Astrocyte of the spinal cord (primary cell): ENCODE data around the gene LHX2.

Experiments
- DNase-seq: peaks from one replicate; pipeline ENCODE4 v3.0.0; 2011; ENCODE audit warnings: low read depth, low spot score
- H3K4me3 ChIP-seq: 2 replicates; pipeline ENCODE4 v1.5.1; 2011; ENCODE audit warnings: low read depth, mild to moderate bottlenecking, low read length, moderate library complexity
- in situ Hi-C: cut with HindIII; loops from 2 replicates; pipeline ENCODE4 v1.10.0; 2017; ENCODE audit warnings: low sequenced_read_pairs
- TF ChIP-seq, protein P1 (sequence below): IDR thresholded peaks from 2 replicates; pipeline ENCODE4 v1.5.1; 2012; ENCODE audit warnings: low read depth, mild to moderate bottlenecking, low read length, inconsistent platforms

Gene LHX2

DNA sequence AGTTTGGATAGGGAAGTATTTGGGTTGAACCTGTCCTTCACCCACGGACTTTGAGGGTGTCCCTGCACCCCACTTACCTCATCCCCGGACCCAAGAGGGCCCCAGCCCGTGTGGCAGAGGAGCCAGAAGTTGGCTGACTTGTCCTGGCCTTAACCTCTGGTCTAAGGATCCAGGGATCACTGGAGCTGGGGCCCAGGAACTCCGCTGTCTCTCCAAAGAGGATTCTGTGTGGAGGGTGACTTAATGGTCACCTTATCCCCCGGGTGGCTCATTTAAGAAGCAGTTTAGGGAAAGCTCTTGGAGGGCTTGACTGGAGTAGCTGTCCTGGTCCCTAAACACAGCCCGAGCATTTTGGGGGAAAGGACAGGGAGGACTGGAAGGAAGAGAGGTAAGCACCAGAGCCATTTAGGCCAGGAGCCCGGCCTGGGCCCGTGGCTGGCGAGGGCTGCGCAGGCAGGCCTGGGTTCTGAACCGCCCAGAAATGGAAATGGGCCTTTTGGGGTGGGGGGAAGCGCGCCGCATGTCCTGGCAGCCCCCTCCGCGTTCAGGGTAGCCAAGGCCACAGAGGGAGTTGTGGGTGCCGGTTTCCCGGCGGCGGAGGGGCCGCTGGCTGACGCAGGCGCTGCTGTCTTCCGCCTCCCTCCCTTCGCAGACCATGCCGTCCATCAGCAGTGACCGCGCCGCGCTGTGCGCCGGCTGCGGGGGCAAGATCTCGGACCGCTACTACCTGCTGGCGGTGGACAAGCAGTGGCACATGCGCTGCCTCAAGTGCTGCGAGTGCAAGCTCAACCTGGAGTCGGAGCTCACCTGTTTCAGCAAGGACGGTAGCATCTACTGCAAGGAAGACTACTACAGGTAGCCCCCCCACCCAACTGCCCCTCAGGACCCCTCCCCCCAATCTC is 2.0 kb downstream of the LHX2 start:
- TF ChIP-seq, protein P1, sequence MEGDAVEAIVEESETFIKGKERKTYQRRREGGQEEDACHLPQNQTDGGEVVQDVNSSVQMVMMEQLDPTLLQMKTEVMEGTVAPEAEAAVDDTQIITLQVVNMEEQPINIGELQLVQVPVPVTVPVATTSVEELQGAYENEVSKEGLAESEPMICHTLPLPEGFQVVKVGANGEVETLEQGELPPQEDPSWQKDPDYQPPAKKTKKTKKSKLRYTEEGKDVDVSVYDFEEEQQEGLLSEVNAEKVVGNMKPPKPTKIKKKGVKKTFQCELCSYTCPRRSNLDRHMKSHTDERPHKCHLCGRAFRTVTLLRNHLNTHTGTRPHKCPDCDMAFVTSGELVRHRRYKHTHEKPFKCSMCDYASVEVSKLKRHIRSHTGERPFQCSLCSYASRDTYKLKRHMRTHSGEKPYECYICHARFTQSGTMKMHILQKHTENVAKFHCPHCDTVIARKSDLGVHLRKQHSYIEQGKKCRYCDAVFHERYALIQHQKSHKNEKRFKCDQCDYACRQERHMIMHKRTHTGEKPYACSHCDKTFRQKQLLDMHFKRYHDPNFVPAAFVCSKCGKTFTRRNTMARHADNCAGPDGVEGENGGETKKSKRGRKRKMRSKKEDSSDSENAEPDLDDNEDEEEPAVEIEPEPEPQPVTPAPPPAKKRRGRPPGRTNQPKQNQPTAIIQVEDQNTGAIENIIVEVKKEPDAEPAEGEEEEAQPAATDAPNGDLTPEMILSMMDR, result no peak
- no peak for DNase-seq
- in situ Hi-C loops, result no loop called here
- H3K4me3 ChIP-seq, result no peak overlapping the region

DNA sequence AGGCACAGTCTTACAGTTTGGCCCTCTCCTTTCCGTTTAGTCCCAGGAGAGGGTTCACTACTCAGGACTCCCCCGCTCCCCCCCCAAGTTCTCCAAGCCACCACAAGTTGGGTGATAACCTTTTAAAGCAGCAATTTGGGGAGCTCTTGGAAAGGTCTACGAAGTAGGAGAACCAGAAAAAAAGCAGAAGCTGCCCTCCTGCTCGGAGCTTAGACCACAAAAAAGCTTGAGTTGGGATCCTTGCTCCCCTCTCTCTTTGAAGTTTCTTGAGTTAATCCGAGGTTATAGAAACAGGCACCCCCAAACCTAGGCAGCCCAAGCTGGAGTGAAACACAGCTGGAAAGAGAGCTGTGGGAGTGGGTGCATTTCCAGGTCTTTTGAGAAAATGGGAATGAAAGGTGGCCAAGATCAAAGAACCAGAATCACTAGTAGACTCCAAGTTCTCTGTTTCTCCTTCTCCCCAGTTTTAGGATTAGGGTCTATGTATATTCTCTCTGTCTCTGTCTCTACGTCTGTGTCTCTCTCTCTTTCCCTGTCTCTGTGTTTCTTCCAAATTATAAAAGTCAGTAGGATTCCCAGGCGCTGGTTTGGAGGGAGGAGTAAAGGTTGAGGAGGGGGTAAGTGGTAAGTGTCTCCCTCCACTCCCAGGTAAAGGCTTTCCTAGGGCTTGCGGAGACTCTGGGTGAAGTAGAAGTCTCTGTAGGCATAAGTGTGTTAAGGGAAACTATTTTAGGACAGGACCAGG is 2.8 kb downstream of the LHX2 start:
- H3K4me3 ChIP-seq, result no peak overlapping the region
- in situ Hi-C loops, result no loop called here
- DNase-seq, result no peak
- TF ChIP-seq, protein P1, result no peak

DNA sequence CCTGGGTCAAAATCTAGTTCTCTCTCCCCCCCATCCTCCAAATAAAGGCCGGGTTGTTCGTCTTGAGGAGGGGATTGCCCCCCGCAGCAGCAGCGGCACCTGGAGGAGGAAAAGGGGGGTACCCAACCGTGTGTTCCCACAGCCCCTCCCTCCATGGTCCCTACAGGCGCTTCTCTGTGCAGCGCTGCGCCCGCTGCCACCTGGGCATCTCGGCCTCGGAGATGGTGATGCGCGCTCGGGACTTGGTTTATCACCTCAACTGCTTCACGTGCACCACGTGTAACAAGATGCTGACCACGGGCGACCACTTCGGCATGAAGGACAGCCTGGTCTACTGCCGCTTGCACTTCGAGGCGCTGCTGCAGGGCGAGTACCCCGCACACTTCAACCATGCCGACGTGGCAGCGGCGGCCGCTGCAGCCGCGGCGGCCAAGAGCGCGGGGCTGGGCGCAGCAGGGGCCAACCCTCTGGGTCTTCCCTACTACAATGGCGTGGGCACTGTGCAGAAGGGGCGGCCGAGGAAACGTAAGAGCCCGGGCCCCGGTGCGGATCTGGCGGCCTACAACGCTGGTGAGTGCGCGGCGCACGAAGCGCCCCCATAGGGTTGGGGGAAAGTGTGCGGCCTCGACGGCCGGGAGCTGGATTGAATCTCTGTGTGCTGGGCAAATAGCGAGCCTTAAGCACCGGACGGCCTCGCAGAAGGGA is 3.5 kb downstream of the LHX2 start:
- TF ChIP-seq, protein P1, result no peak
- DNase-seq, result no peak
- in situ Hi-C loops, result no loop called here
- no peak overlapping the region for H3K4me3 ChIP-seq

DNA sequence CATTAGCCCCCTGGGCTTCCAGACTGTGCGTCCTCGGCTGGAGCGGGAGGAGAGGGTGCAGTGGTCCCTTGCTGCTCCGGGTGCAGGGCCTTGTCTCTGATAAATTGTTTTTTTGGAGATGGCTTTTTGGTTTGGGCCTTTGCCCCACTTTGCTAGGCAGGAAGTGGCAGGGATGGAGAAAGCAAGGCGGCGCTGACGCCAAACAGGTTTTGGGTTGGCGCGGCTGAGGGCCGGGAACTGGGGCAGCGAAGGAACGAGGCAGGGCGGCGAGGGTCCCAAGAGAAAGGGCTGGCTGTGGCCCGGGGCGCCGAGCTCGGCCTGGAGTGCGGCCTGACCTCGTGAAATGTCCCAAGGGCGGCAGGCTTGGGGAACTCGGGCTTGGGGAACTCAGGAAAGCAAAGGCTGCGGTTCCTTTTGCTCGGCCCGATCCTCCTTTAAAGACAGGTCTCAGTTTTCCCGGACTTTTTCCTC is 4.1 kb downstream of the LHX2 start:
- DNase-seq, result no peak
- no peak overlapping the region for H3K4me3 ChIP-seq
- TF ChIP-seq, protein P1, result no peak
- in situ Hi-C loops, result no loop called here

DNA sequence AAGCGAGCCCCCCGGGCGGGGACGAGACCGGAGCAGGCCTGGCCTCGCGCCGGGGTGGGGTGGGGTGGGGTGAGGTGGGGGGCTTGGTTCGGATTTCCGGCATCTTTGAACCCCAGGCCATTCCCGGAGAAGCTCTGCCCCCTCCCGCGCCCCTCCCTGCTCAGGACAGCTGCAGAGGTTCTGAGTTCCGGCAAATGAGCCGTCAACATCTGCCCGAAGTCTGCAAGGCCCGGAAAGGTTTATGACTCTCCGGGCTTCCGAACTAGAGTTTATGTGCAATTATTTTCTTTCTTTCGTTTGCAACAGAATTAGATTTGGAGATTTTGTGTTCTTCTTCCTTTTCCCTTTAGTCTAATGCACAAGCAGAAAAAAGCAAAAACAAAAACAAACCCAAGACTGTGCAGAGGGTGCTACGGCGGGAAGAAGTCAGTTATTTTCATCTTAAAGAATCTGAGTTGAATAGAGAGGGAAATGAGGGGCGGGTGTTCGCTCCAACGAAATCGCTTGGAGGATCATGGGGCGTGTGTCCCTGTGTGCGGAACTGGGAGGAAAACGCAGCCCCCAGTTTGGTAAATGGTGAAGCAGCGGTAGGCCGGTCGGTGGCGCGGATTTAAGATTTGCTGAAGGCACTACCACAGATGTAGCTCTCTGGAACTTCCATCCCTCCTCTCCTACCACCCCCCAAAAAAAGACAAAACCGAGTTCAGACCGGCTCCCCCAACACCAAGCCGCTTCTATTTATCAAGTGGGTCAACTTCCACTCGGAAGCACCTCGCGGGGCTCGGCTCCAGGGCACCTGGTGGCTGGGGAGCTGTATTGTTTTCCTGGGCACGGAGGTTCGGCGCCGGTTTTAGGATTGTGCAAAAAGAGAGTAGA is 4.8 kb downstream of the LHX2 start:
- no peak overlapping the region for H3K4me3 ChIP-seq
- no peak for DNase-seq
- TF ChIP-seq, protein P1, result no peak
- in situ Hi-C loops, result no loop called here
